Adrenal gland (tissue), 5 donors: ENCODE results near the gene PAXIP1.

ENCODE experiments used
- CTCF ChIP-seq, 6 experiments: fragments of 450-650 bp in 4 of 6; fragments of 200-600 bp in 2 of 6; sonication (generic) in 1 of 6; IDR thresholded peaks; 1 replicate in 5 of 6; 2 replicates in 1 of 6; pipeline versions ENCODE4 v1.5.1 to v1.8.0; 2016 to 2021; ENCODE audit warnings: antibody characterized with exemption in 6 of 6, mild to moderate bottlenecking in 2 of 6, moderate library complexity in 1 of 6
- POLR2A ChIP-seq, 2 donors: fragments of 450-650 bp; IDR thresholded peaks; one replicate each; pipeline ENCODE4 v1.6.1; 2017; ENCODE audit warnings: antibody characterized with exemption in 2 of 2, mild to moderate bottlenecking in 2 of 2, moderate library complexity in 1 of 2
- donor health status: DM: no; HTN: no; CAD: no.

GRCh38 chr7:154994996-154995395 lies 7.9 kb downstream of the PAXIP1 start:
- no peak for TF ChIP-seq CTCF (IDR thresholded peaks at IDR 0.05)
- no peak for TF ChIP-seq POLR2A (IDR thresholded peaks at IDR 0.05)
